K562 (cell line): ENCODE results near the gene HOXA10. TPM values are rescaled to one million over a fixed set of nuclear protein-coding genes. Genes with fewer than 3 reads are reported as not detected.

Experiments used
- ATAC-seq: fragments of 200-7000 bp; cut with Tn5 transposase; 3 replicates; pipeline ENCODE4 v1.9.1; 2020; ENCODE audit warnings: moderate library complexity
- BruUV-seq: library from RNA; stranded (reverse); fragments of 400-500 nt; replicated peaks from 2 replicates; lab custom pipeline; 2021; lab: Mats Ljungman, UMichigan
- CTCF ChIA-PET: fragments of 300-600 bp; formaldehyde crosslinking; extraction: SDS; loops from one replicate; lab custom pipeline; 2021; ENCODE audit warnings: low intra/inter-chr PET ratio; lab: Yijun Ruan, JAX
- POLR2A ChIA-PET: fragments of 300-600, 350-650 bp; sonication (Branson Sonifier 250); formaldehyde crosslinking; extraction: SDS; loops from one replicate; lab custom pipeline; 2021; ENCODE audit warnings: antibody characterized with exemption, inconsistent platforms; lab: Yijun Ruan, JAX
- DNase-seq, 4 experiments: peaks; one replicate each; pipeline versions ENCODE4 v3.0.0 to v3.0.0-alpha.2; 2011 to 2018; ENCODE audit warnings: low spot score in 3 of 4, mixed read lengths in 3 of 4; ENCODE audit errors: extremely low read depth in 1 of 4
- FAIRE-seq: peaks from 2 replicates; lab custom pipeline; 2011; peaks lifted over from hg19 to GRCh38; lab: Jason Lieb, UNC
- H2AFZ ChIP-seq: 2 replicates; pipeline ENCODE4 v1.6.0; 2011; ENCODE audit warnings: low read depth, low read length, control low read depth, inconsistent platforms
- H3K27ac ChIP-seq: fragments of 200-600 bp; 3 replicates; pipeline ENCODE4 v1.8.0; 2011; ENCODE audit warnings: low read depth, mild to moderate bottlenecking, control low read depth, inconsistent platforms, low read length, moderate library complexity, mixed read lengths; ENCODE audit errors: extremely low read depth
- H3K27me3 ChIP-seq, 2 experiments: fragments of 300-600 bp in 1 of 2; 2 replicates in 1 of 2; 3 replicates in 1 of 2; pipeline versions ENCODE4 v1.6.0 to v1.8.0; 2011; ENCODE audit warnings: inconsistent platforms in 2 of 2, low read length in 2 of 2, mild to moderate bottlenecking in 1 of 2, mixed read lengths in 1 of 2, moderate library complexity in 1 of 2; ENCODE audit not compliant: control insufficient read depth in 2 of 2, insufficient read depth in 2 of 2
- H3K36me3 ChIP-seq: fragments of 300-600 bp; 3 replicates; pipeline ENCODE4 v1.8.0; 2011; ENCODE audit warnings: mild to moderate bottlenecking, low read length, inconsistent platforms; ENCODE audit not compliant: control insufficient read depth, insufficient read depth
- H3K4me1 ChIP-seq, 2 experiments: fragments of 200-600 bp in 1 of 2; replicated peaks in 1 of 2; 2 replicates in 1 of 2; 3 replicates in 1 of 2; pipeline versions ENCODE4 v1.5.1 to v1.8.0; 2011; ENCODE audit warnings: inconsistent platforms in 2 of 2, low read length in 2 of 2, mild to moderate bottlenecking in 1 of 2, mixed read lengths in 1 of 2, moderate library complexity in 1 of 2; ENCODE audit not compliant: control insufficient read depth in 2 of 2, insufficient read depth in 2 of 2
- H3K4me2 ChIP-seq: 2 replicates; pipeline ENCODE4 v1.6.1; 2011; ENCODE audit warnings: low read length, control low read depth, inconsistent platforms, mixed read lengths; ENCODE audit not compliant: insufficient read depth
- H3K4me3 ChIP-seq: fragments of 200-600 bp; sonication (generic), shearing (Covaris generic); 2 replicates; pipeline ENCODE4 v1.5.1; 2016; ENCODE audit warnings: control low read depth, inconsistent platforms
- H3K79me2 ChIP-seq: fragments of 200-600 bp; 3 replicates; pipeline ENCODE4 v1.8.0; 2011; ENCODE audit warnings: low read length, inconsistent platforms; ENCODE audit not compliant: control insufficient read depth, insufficient read depth
- H3K9ac ChIP-seq, 2 experiments: 2 replicates each; pipeline versions ENCODE4 v1.6.0 to v1.6.1; 2011; ENCODE audit warnings: low read depth in 2 of 2, low read length in 2 of 2, control low read depth in 1 of 2, inconsistent platforms in 1 of 2, mild to moderate bottlenecking in 1 of 2, mixed read lengths in 1 of 2; ENCODE audit not compliant: insufficient read depth in 1 of 2
- H3K9me1 ChIP-seq: one replicate; pipeline ENCODE4 v1.6.0; 2011; ENCODE audit warnings: inconsistent platforms, mild to moderate bottlenecking, low read length, moderate library complexity; ENCODE audit not compliant: control insufficient read depth, insufficient read depth
- H3K9me3 ChIP-seq: replicated peaks from 2 replicates; pipeline ENCODE4 v1.5.1; 2011; ENCODE audit warnings: low read depth, low read length, inconsistent platforms; ENCODE audit not compliant: control insufficient read depth, insufficient read depth
- H4K20me1 ChIP-seq: replicated peaks from 2 replicates; pipeline ENCODE4 v1.6.1; 2011; ENCODE audit warnings: low read length, inconsistent platforms, mixed read lengths; ENCODE audit not compliant: control insufficient read depth, insufficient read depth
- ATF7 ChIP-seq: fragments of 450-650 bp; IDR thresholded peaks from 2 replicates; pipeline ENCODE4 v1.7.1; 2014; ENCODE audit warnings: mild to moderate bottlenecking, moderate library complexity
- CHAMP1 ChIP-seq: fragments of 450-650 bp; IDR thresholded peaks from 2 replicates; pipeline ENCODE4 v1.6.1; 2016; ENCODE audit warnings: mild to moderate bottlenecking
- CHD1 ChIP-seq: fragments of 200-600 bp; sonication (generic); IDR thresholded peaks from one replicate; pipeline ENCODE4 v1.6.1; 2012; ENCODE audit warnings: mild to moderate bottlenecking, moderate library complexity, low read length, inconsistent platforms
- HMG20B ChIP-seq: fragments of 250-450 bp; sonication (Bioruptor Pico); IDR thresholded peaks from 2 replicates; pipeline ENCODE4 v1.5.0; 2021; ENCODE audit warnings: mild to moderate bottlenecking
- HNRNPUL1 ChIP-seq: fragments of 200-400 bp; formaldehyde crosslinking; IDR thresholded peaks from 2 replicates; pipeline ENCODE4 v1.6.1; 2017; ENCODE audit warnings: low read length
- KDM5B ChIP-seq: fragments of 200-600 bp; sonication (generic); IDR thresholded peaks from 2 replicates; pipeline ENCODE4 v1.6.1; 2012; ENCODE audit warnings: low read depth, mild to moderate bottlenecking, moderate library complexity, low read length, control low read depth, inconsistent platforms; ENCODE audit not compliant: insufficient replicate concordance
- MCM3 ChIP-seq: fragments of 450-650 bp; IDR thresholded peaks from 2 replicates; pipeline ENCODE4 v1.6.1; 2016
- MYNN ChIP-seq, 2 experiments: sonication (generic); formaldehyde crosslinking in 1 of 2; IDR thresholded peaks; 2 replicates each; pipeline versions ENCODE4 v1.5.0 to v1.6.1; 2016 to 2020; ENCODE audit warnings: antibody characterized with exemption in 1 of 2, missing genetic modification reagents in 1 of 2
- RAD51 ChIP-seq: fragments of 450-650 bp; IDR thresholded peaks from 2 replicates; pipeline ENCODE4 v1.7.1; 2016; ENCODE audit warnings: low read depth, mild to moderate bottlenecking, borderline replicate concordance
- RBM14 ChIP-seq: fragments of 200-400 bp; formaldehyde crosslinking; IDR thresholded peaks from 2 replicates; pipeline ENCODE4 v1.6.1; 2018; ENCODE audit warnings: low read depth, mild to moderate bottlenecking, low read length, moderate library complexity, borderline replicate concordance; ENCODE audit not compliant: insufficient read depth
- SAFB2 ChIP-seq: fragments of 200-400 bp; formaldehyde crosslinking; IDR thresholded peaks from 2 replicates; pipeline ENCODE4 v1.6.1; 2018; ENCODE audit warnings: borderline replicate concordance, low read length, low read depth, moderate library complexity; ENCODE audit not compliant: severe bottlenecking
- SNRNP70 ChIP-seq: fragments of 200-400 bp; formaldehyde crosslinking; optimal IDR thresholded peaks from 2 replicates; pipeline ENCODE3; 2017; ENCODE audit warnings: low read depth, low read length
- TSC22D4 ChIP-seq: fragments of 450-650 bp; IDR thresholded peaks from 2 replicates; pipeline ENCODE4 v1.6.1; 2016; ENCODE audit warnings: missing genetic modification characterization, missing biosample characterization, control low read depth
- USF2 ChIP-seq: sonication (generic); formaldehyde crosslinking; IDR thresholded peaks from 2 replicates; pipeline ENCODE4 v1.5.0; 2020; ENCODE audit warnings: missing genetic modification reagents
- ZNF121 ChIP-seq: sonication (generic); formaldehyde crosslinking; conservative IDR thresholded peaks from 2 replicates; pipeline ENCODE4 v1.8.0; 2022; ENCODE audit warnings: missing genetic modification reagents
- ZNF263 ChIP-seq: sonication (generic); formaldehyde crosslinking; IDR thresholded peaks from 2 replicates; pipeline ENCODE4 v1.8.0; 2022; ENCODE audit warnings: mild to moderate bottlenecking, missing genetic modification reagents, borderline replicate concordance
- ZNF311 ChIP-seq: fragments of 250-450 bp; sonication (Bioruptor Pico); IDR thresholded peaks from 2 replicates; pipeline ENCODE4 v1.4.0; 2020; ENCODE audit warnings: mild to moderate bottlenecking, moderate library complexity
- WGBS: fragments of 100-300 bp; shearing (Covaris generic); methylation state at CpG from one replicate; pipeline ENCODE4 v1.1.6; 2016; ENCODE audit warnings: low coverage, mixed read lengths; ENCODE audit not compliant: insufficient coverage; ENCODE audit errors: missing lambda C conversion rate; 5-methylcytosine and 5-hydroxymethylcytosine counted together
- in situ Hi-C: fragments of 300-500 bp; cut with MboI; formaldehyde crosslinking; loops from 4 replicates; pipeline ENCODE4 v1.15.0; 2018; ENCODE audit warnings: inconsistent platforms, mixed read lengths
- intact Hi-C: fragments of 100-400 bp; cut with micrococcal nuclease; formaldehyde crosslinking; loops from 2 replicates; pipeline ENCODE4 v1.14.2; 2022
- polyA plus RNA-seq, 8 experiments: library from polyadenylated mRNA; depleted of rRNA in 4 of 8; stranded (reverse) in 5 of 8; unstranded in 3 of 8; fragments of >200 nt; fragmentation: Nextera tagmentation in 2 of 8; fragmentation: Illumina TruSeq in 1 of 8; extraction: Ambion mirVana in 2 of 8; extraction: Trizol in 1 of 8; gene quantifications; 2 replicates each; pipeline versions ENCODE4 v1.2.1 to v1.2.3, GENCODE V29; 2011 to 2014; ENCODE audit warnings: inconsistent platforms in 1 of 8, missing spikeins in 1 of 8
- total RNA-seq, 7 experiments: library from RNA; depleted of rRNA in 6 of 7; stranded (reverse); fragments of >200 nt in 6 of 7; fragmentation: Illumina TruSeq in 2 of 7; extraction: Trizol in 2 of 7; gene quantifications; 2 replicates each; pipeline versions ENCODE4 v1.2.1 to v1.2.3, GENCODE V29; 2011 to 2021; ENCODE audit warnings: low replicate concordance in 1 of 7

HOXA10 gene
- total and polyA plus RNA-seq, 9 of the 15 experiments (the other 6 are each of a cell fraction or from before 2014, with no cell fraction given), result not detected

- TF ChIP-seq HNRNPUL1 (no peak), RBM14 (no peak), ZNF311 (CRISPR knock-in tag) (no peak), MYNN (IDR thresholded peaks at IDR 0.05) (no peak), MYNN (CRISPR knock-in tag; IDR thresholded peaks at IDR 0.05) (no peak), MCM3 (no peak), SAFB2 (no peak), HMG20B (CRISPR knock-in tag) (no peak), ATF7 (no peak), ZNF121 (no peak), CHD1 (no peak), USF2 (CRISPR knock-in tag) (no peak), RAD51 (no peak), TSC22D4 (tag) (no peak), CHAMP1 (no peak), KDM5B (no peak), SNRNP70 (no peak), ZNF263 (no peak)
- Histone ChIP-seq H3K79me2 (no peaks in the 10 kb centered on the region), H2AFZ (no peak overlapping the region), H4K20me1 (no peaks in the 10 kb centered on the region; the same call in none of the 2 replicates), H3K9me1 (no peaks in the 10 kb centered on the region), H3K4me2 (no peak overlapping the region), H3K4me3 (no peak overlapping the region), H3K36me3 (no peaks in the 10 kb centered on the region), H3K27me3 (peaks cover 24 to 61% of the 10 kb centered on the region in 2 experiments; a peak in 4 of 5 replicates), H3K9me3 (no peaks in the 10 kb centered on the region), H3K4me1 (no peaks in the 10 kb centered on the region), H3K27ac (no peak overlapping the region), H3K9ac (no peak overlapping the region)
- BruUV-seq, result no TSS peak
- intact Hi-C loops (no loop called here), in situ Hi-C loops (loop anchor here (5.0 kb wide), 1 partner anchor 48 kb away; no protein-coding TSS in a partner anchor)
- POLR2A ChIA-PET, result no interaction called here
- no peak for FAIRE-seq
- no peak for ATAC-seq
- no peak for DNase-seq
- CTCF ChIA-PET, result no interaction called here
- 2% methylated on average over 8 of the region's 8 CpGs for WGBS
These were observed 49.0 kb downstream of the HOXA10 start for GRCh38 chr7:27124902-27125689.
